ENCODE measurements around the gene INPP4B.

INPP4B gene

DNA sequence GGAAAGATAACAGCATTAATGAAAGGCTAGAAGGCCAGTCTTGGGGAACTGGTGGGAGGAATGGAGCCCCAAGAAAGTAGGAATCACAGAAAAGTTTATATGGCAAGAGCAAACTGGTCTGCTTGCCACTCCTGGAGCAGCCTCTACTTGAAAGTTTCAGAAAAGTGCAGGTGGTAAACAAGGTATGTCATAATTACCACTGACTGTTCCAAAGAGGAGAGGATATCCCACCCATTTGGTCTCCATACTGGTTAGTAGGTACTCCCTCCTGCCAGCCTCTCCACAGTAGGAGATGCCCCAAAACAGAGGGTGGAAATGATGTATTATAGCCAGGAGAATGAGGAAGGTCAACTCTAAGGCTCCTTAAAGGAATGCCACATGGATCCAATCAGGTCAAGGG, 145.1 kb downstream of the INPP4B start:
- no peak overlapping the region for H2AFZ ChIP-seq (ENCODE audit: low read length)
- H3K4me2 ChIP-seq (ENCODE audit: insufficient read depth, low read length, poor library complexity, severe bottlenecking): no peak overlapping the region
- no peak overlapping the region for H3K4me3 ChIP-seq (ENCODE audit: low read length in 2 of 2)
- no peak overlapping the region for H3K4ac ChIP-seq (ENCODE audit: low read length)
- no peak overlapping the region for H3K14ac ChIP-seq (ENCODE audit: low read length)
- H4K8ac ChIP-seq (ENCODE audit: low read depth, low read length): no peak overlapping the region
- DNase-seq (ENCODE audit: low spot score): no peak
- no peak overlapping the region for H2AK5ac ChIP-seq (ENCODE audit: low read depth, low read length)
- no peak overlapping the region for H3K23ac ChIP-seq (ENCODE audit: low read depth, low read length, poor library complexity)
- no peak overlapping the region for H2BK12ac ChIP-seq (ENCODE audit: low read length)
- no peak overlapping the region for H3K9ac ChIP-seq (ENCODE audit: low read depth, low read length, poor library complexity)
- no peaks in the 10 kb centered on the region for H3K27me3 ChIP-seq (ENCODE audit: control insufficient read depth in 3 of 3, insufficient read depth in 3 of 3, low read depth in 1 of 3, low read length in 3 of 3)
- no peaks in the 10 kb centered on the region for H3K79me1 ChIP-seq (ENCODE audit: low read depth, low read length)
- no peak overlapping the region for H2BK5ac ChIP-seq (ENCODE audit: low read length)
- H2BK120ac ChIP-seq (ENCODE audit: low read depth, low read length): no peak overlapping the region
- H2BK15ac ChIP-seq (ENCODE audit: low read length): no peak overlapping the region
- H4K91ac ChIP-seq (ENCODE audit: low read depth, low read length, poor library complexity): no peak overlapping the region
- no peaks in the 10 kb centered on the region for H3K4me1 ChIP-seq (ENCODE audit: control insufficient read depth in 2 of 2, insufficient read depth in 1 of 2, low read depth in 1 of 2, low read length in 2 of 2)
- H3K36me3 ChIP-seq (replicated peaks in 1 of 2; ENCODE audit: control insufficient read depth in 2 of 2, insufficient read depth in 2 of 2, low read length in 2 of 2): no peaks in the 10 kb centered on the region
- no peak overlapping the region for H3K27ac ChIP-seq (replicated peaks; ENCODE audit: low read length)
- no peaks in the 10 kb centered on the region for H3K9me3 ChIP-seq (replicated peaks in 1 of 2; ENCODE audit: control insufficient read depth in 2 of 2, insufficient read depth in 1 of 2, low read depth in 1 of 2, low read length in 2 of 2)
- no peak overlapping the region for H3K18ac ChIP-seq (ENCODE audit: low read length)

DNA sequence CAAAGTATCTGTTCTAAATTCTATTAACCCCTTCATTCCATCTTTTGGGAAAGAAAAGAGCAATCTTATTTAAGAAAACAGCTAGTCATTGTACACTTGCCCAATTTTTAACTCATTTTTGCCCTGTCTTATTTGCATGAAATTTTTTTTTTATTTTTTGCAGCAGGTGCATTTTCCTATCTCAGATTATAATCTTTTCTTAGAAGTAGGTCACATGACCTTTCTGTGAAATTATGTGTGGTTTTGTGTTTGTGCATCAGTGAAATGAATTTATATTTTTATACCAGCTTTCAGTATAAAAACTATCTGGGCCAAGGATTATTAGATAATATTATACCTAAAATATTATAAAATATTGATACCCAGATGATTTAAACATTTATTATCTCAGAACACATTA, 145.6 kb downstream of the INPP4B start:
- Histone ChIP-seq H2AFZ (ENCODE audit: low read length) (no peak overlapping the region), H2BK15ac (ENCODE audit: low read length) (no peak overlapping the region), H2BK120ac (ENCODE audit: low read depth, low read length) (no peak overlapping the region), H3K18ac (ENCODE audit: low read length) (no peak overlapping the region), H4K91ac (ENCODE audit: low read depth, low read length, poor library complexity) (no peak overlapping the region), H3K14ac (ENCODE audit: low read length) (no peak overlapping the region), H2AK5ac (ENCODE audit: low read depth, low read length) (no peak overlapping the region), H3K4me2 (ENCODE audit: insufficient read depth, low read length, poor library complexity, severe bottlenecking) (no peak overlapping the region), H3K9me3 (replicated peaks in 1 of 2; ENCODE audit: control insufficient read depth in 2 of 2, insufficient read depth in 1 of 2, low read depth in 1 of 2, low read length in 2 of 2) (no peaks in the 10 kb centered on the region), H3K4me1 (ENCODE audit: control insufficient read depth in 2 of 2, insufficient read depth in 1 of 2, low read depth in 1 of 2, low read length in 2 of 2) (no peaks in the 10 kb centered on the region), H3K36me3 (replicated peaks in 1 of 2; ENCODE audit: control insufficient read depth in 2 of 2, insufficient read depth in 2 of 2, low read length in 2 of 2) (no peaks in the 10 kb centered on the region), H3K23ac (ENCODE audit: low read depth, low read length, poor library complexity) (no peak overlapping the region), H2BK12ac (ENCODE audit: low read length) (no peak overlapping the region), H3K4me3 (ENCODE audit: low read length in 2 of 2) (no peak overlapping the region), H3K4ac (ENCODE audit: low read length) (no peak overlapping the region), H3K79me1 (ENCODE audit: low read depth, low read length) (no peaks in the 10 kb centered on the region), H4K8ac (ENCODE audit: low read depth, low read length) (no peak overlapping the region), H3K27me3 (ENCODE audit: control insufficient read depth in 3 of 3, insufficient read depth in 3 of 3, low read depth in 1 of 3, low read length in 3 of 3) (no peaks in the 10 kb centered on the region), H3K27ac (replicated peaks; ENCODE audit: low read length) (no peak overlapping the region), H3K9ac (ENCODE audit: low read depth, low read length, poor library complexity) (no peak overlapping the region), H2BK5ac (ENCODE audit: low read length) (no peak overlapping the region)
- no peak for DNase-seq (ENCODE audit: low spot score)

DNA sequence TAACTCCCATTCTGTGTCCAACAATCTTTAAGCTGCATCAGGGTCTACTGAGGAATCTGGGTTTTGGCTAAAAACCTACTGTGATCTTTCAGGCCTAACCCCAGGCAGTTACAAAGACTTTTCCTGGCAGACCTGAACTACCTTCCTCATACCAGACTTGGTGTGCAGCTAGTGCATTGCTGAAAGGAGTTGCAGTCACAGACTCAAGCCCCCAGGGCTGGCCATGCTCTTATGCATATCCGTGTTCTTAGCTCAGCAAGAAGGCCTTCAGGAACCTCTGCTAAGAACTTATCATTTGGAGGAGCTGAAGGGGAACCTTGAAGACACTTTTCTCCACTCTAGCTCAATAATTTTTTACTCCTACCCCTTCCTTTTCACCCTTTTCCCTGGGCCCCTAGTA, 147.5 kb downstream of the INPP4B start:
- H4K8ac ChIP-seq (ENCODE audit: low read depth, low read length): no peak overlapping the region
- no peak overlapping the region for H2AK5ac ChIP-seq (ENCODE audit: low read depth, low read length)
- DNase-seq (ENCODE audit: low spot score): no peak
- H2BK5ac ChIP-seq (ENCODE audit: low read length): no peak overlapping the region
- no peak overlapping the region for H4K91ac ChIP-seq (ENCODE audit: low read depth, low read length, poor library complexity)
- H3K36me3 ChIP-seq (replicated peaks in 1 of 2; ENCODE audit: control insufficient read depth in 2 of 2, insufficient read depth in 2 of 2, low read length in 2 of 2): no peaks in the 10 kb centered on the region
- no peak overlapping the region for H3K4me3 ChIP-seq (ENCODE audit: low read length in 2 of 2)
- no peak overlapping the region for H3K23ac ChIP-seq (ENCODE audit: low read depth, low read length, poor library complexity)
- H3K9me3 ChIP-seq (replicated peaks in 1 of 2; ENCODE audit: control insufficient read depth in 2 of 2, insufficient read depth in 1 of 2, low read depth in 1 of 2, low read length in 2 of 2): no peaks in the 10 kb centered on the region
- WGBS, 2 donors (ENCODE audit: extremely low coverage in 2 of 2, insufficient read length in 2 of 2, insufficient replicate concordance in 1 of 2): no CpG with 5 or more reads among the region's 1 CpG
- H2BK15ac ChIP-seq (ENCODE audit: low read length): no peak overlapping the region
- H3K14ac ChIP-seq (ENCODE audit: low read length): no peak overlapping the region
- no peaks in the 10 kb centered on the region for H3K79me1 ChIP-seq (ENCODE audit: low read depth, low read length)
- no peak overlapping the region for H3K18ac ChIP-seq (ENCODE audit: low read length)
- H2BK120ac ChIP-seq (ENCODE audit: low read depth, low read length): no peak overlapping the region
- H2AFZ ChIP-seq (ENCODE audit: low read length): peak overlapping the region; percentile 6
- H3K27ac ChIP-seq (replicated peaks; ENCODE audit: low read length): no peak overlapping the region
- no peak overlapping the region for H2BK12ac ChIP-seq (ENCODE audit: low read length)
- H3K4ac ChIP-seq (ENCODE audit: low read length): no peak overlapping the region
- H3K4me2 ChIP-seq (ENCODE audit: insufficient read depth, low read length, poor library complexity, severe bottlenecking): no peak overlapping the region
- H3K27me3 ChIP-seq (ENCODE audit: control insufficient read depth in 3 of 3, insufficient read depth in 3 of 3, low read depth in 1 of 3, low read length in 3 of 3): no peaks in the 10 kb centered on the region
- no peaks in the 10 kb centered on the region for H3K4me1 ChIP-seq (ENCODE audit: control insufficient read depth in 2 of 2, insufficient read depth in 1 of 2, low read depth in 1 of 2, low read length in 2 of 2)
- no peak overlapping the region for H3K9ac ChIP-seq (ENCODE audit: low read depth, low read length, poor library complexity)

DNA sequence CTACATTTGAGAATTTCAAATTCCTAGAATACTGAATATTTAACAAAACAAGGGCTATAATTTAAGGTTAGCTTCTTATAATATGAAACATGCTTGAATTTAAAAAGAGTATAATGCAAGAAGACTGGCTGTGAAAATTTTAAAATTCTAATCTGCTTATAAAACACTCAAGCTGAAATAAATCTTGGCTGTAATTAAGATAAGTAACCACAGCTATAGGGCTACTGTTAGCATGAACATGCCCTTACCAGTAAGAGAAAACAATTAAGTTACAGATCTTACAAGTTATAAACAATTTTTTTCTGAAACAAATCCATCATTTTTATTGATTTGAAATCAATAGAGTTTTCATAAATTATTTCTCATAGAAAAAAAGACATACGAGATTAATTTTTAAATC, 148.2 kb downstream of the INPP4B start:
- Histone ChIP-seq H3K14ac (ENCODE audit: low read length) (no peak overlapping the region), H4K8ac (ENCODE audit: low read depth, low read length) (no peak overlapping the region), H2BK12ac (ENCODE audit: low read length) (no peak overlapping the region), H3K27me3 (ENCODE audit: control insufficient read depth in 3 of 3, insufficient read depth in 3 of 3, low read depth in 1 of 3, low read length in 3 of 3) (no peaks in the 10 kb centered on the region), H4K91ac (ENCODE audit: low read depth, low read length, poor library complexity) (no peak overlapping the region), H3K36me3 (replicated peaks in 1 of 2; ENCODE audit: control insufficient read depth in 2 of 2, insufficient read depth in 2 of 2, low read length in 2 of 2) (no peaks in the 10 kb centered on the region), H2BK15ac (ENCODE audit: low read length) (no peak overlapping the region), H3K9me3 (replicated peaks in 1 of 2; ENCODE audit: control insufficient read depth in 2 of 2, insufficient read depth in 1 of 2, low read depth in 1 of 2, low read length in 2 of 2) (no peaks in the 10 kb centered on the region), H3K4me2 (ENCODE audit: insufficient read depth, low read length, poor library complexity, severe bottlenecking) (no peak overlapping the region), H2AK5ac (ENCODE audit: low read depth, low read length) (no peak overlapping the region), H2BK120ac (ENCODE audit: low read depth, low read length) (no peak overlapping the region), H3K18ac (ENCODE audit: low read length) (no peak overlapping the region), H3K9ac (ENCODE audit: low read depth, low read length, poor library complexity) (no peak overlapping the region), H3K4me1 (ENCODE audit: control insufficient read depth in 2 of 2, insufficient read depth in 1 of 2, low read depth in 1 of 2, low read length in 2 of 2) (no peaks in the 10 kb centered on the region), H3K79me1 (ENCODE audit: low read depth, low read length) (no peaks in the 10 kb centered on the region), H3K4ac (ENCODE audit: low read length) (no peak overlapping the region), H3K4me3 (ENCODE audit: low read length in 2 of 2) (no peak overlapping the region), H3K23ac (ENCODE audit: low read depth, low read length, poor library complexity) (no peak overlapping the region), H2BK5ac (ENCODE audit: low read length) (no peak overlapping the region), H3K27ac (replicated peaks; ENCODE audit: low read length) (no peak overlapping the region), H2AFZ (ENCODE audit: low read length) (no peak overlapping the region)
- DNase-seq (ENCODE audit: low spot score): no peak
- WGBS, 2 donors (ENCODE audit: extremely low coverage in 2 of 2, insufficient read length in 2 of 2, insufficient replicate concordance in 1 of 2): no CpG with 5 or more reads among the region's 1 CpG
